ENCODE measurements around the gene GOLGA6D.
"Not testable (repeated sequence)": the region's sequence is repeated elsewhere in the genome, so short reads cannot be mapped to it uniquely, and the experiment has no call there.

Gene GOLGA6D

DNA sequence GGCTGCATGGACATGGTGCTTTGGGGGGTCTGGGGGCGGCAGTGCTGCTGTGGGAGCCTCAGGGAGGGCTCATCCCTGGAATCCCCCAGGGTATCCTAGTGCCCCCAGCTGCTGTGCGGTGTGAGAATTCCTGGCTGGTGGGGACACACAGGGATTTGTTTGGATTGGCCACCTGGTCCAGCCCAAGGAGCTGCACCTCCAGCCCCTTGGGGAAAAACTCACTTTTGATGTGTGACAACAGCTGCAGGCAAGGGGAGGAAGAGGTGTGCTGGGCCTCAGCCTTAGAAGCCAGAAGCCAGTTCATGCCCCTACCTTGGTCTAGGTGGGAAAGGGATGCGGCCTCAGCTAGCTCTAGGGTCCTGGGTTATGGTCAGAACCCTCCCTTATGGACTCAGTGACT is 44.9 kb downstream of the GOLGA6D start:
- H4K91ac ChIP-seq (ENCODE audit: low read length) = no peak overlapping the region
- H3K36me3 ChIP-seq (ENCODE audit: control insufficient read depth in 1 of 2, insufficient read depth in 2 of 2, low read depth in 1 of 2, low read length in 2 of 2) = no peaks in the 10 kb centered on the region
- H2BK12ac ChIP-seq (ENCODE audit: low read length in 2 of 2) = no peak overlapping the region
- H2AFZ ChIP-seq (ENCODE audit: low read depth, low read length) = no peak overlapping the region
- H2BK5ac ChIP-seq (ENCODE audit: low read depth, low read length, poor library complexity, severe bottlenecking) = no peak overlapping the region
- H3K9ac ChIP-seq (ENCODE audit: low read length) = no peak overlapping the region
- H3K4me2 ChIP-seq (ENCODE audit: low read length, poor library complexity, severe bottlenecking) = no peak overlapping the region
- no peak overlapping the region for H3K18ac ChIP-seq (ENCODE audit: low read depth in 1 of 2, low read length in 2 of 2)
- no peaks in the 10 kb centered on the region for H3K9me3 ChIP-seq (ENCODE audit: control insufficient read depth, low read length)
- H3K4ac ChIP-seq (ENCODE audit: low read depth in 1 of 2, low read length in 2 of 2) = no peak overlapping the region
- H3K27ac ChIP-seq (ENCODE audit: low read length, poor library complexity, severe bottlenecking) = no peak overlapping the region
- H2AK5ac ChIP-seq (ENCODE audit: low read length, severe bottlenecking) = no peak overlapping the region
- no peak overlapping the region for H4K8ac ChIP-seq (ENCODE audit: low read length)
- WGBS = 78% methylated on average over 3 of the region's 3 CpGs
- no peak overlapping the region for H3K14ac ChIP-seq (ENCODE audit: low read length in 2 of 2)
- H3K23ac ChIP-seq (ENCODE audit: low read length in 2 of 2) = no peak overlapping the region
- no peak overlapping the region for H2BK15ac ChIP-seq (ENCODE audit: low read depth, poor library complexity, severe bottlenecking)
- H3K4me1 ChIP-seq (ENCODE audit: control insufficient read depth, insufficient read depth, low read depth, low read length) = no peaks in the 10 kb centered on the region
- no peaks in the 10 kb centered on the region for H3K79me1 ChIP-seq (replicated peaks; ENCODE audit: low read length, poor library complexity, severe bottlenecking)
- H2BK120ac ChIP-seq (ENCODE audit: low read depth, low read length) = no peak overlapping the region
- no peak overlapping the region for H3K4me3 ChIP-seq (ENCODE audit: insufficient read depth in 1 of 2, low read depth in 1 of 2, low read length in 2 of 2)
- DNase-seq = no peak
- peaks cover 0 to 12% of the 10 kb centered on the region in 2 experiments for H3K27me3 ChIP-seq (ENCODE audit: control insufficient read depth in 1 of 2, insufficient read depth in 1 of 2, low read length in 2 of 2)

DNA sequence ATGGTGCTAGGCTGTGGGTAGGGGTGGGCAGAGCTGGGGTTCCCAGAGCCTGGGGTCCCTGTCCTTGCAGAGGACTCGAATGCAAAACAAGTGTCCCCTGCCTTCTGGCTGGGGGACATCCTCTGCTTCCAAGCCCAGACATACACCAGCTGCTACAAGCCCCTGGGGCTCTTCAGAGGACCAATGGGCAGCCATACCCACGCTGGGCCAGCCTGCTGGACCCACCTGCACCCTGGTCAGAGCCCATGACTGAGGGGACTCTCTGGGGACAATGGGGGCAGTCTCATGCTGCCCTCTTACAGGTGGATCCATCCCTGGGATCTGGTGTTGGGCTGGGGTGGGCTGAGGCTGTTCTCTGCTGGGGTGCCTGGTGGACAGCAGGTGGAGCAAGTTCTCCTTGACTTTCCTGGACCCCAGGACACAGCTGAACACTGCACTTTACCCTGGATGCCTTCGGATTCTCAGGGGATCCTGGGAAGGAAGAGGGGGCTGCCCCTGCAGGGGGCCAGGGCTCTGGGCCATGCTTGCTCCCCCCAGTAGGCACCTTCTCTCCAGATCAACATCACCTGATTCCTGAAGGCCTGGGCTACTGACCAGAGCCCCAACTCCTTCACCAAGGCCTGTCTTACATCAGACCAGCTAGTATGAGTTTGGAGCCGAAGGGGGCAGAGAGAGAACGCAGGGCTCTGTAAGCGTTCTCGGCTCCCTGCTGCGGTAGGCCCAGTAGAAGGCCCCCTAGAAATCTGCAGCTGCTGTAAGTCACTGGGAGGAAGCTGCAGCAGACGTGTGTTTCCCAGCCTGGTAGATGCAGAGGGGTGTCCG is 46.1 kb downstream of the GOLGA6D start:
- no peak overlapping the region for H2BK12ac ChIP-seq (ENCODE audit: low read length in 2 of 2)
- no peak overlapping the region for H3K23ac ChIP-seq (ENCODE audit: low read length in 2 of 2)
- no peak overlapping the region for H4K8ac ChIP-seq (ENCODE audit: low read length)
- H3K36me3 ChIP-seq (ENCODE audit: control insufficient read depth in 1 of 2, insufficient read depth in 2 of 2, low read depth in 1 of 2, low read length in 2 of 2) = no peaks in the 10 kb centered on the region
- H3K18ac ChIP-seq (ENCODE audit: low read depth in 1 of 2, low read length in 2 of 2) = no peak overlapping the region
- H2BK120ac ChIP-seq (ENCODE audit: low read depth, low read length) = no peak overlapping the region
- no peak overlapping the region for H4K91ac ChIP-seq (ENCODE audit: low read length)
- no peaks in the 10 kb centered on the region for H3K9me3 ChIP-seq (ENCODE audit: control insufficient read depth, low read length)
- DNase-seq = no peak
- no peak overlapping the region for H3K9ac ChIP-seq (ENCODE audit: low read length)
- no peak overlapping the region for H2BK5ac ChIP-seq (ENCODE audit: low read depth, low read length, poor library complexity, severe bottlenecking)
- no peaks in the 10 kb centered on the region for H3K79me1 ChIP-seq (replicated peaks; ENCODE audit: low read length, poor library complexity, severe bottlenecking)
- H3K4me2 ChIP-seq (ENCODE audit: low read length, poor library complexity, severe bottlenecking) = no peak overlapping the region
- no peak overlapping the region for H3K14ac ChIP-seq (ENCODE audit: low read length in 2 of 2)
- H2BK15ac ChIP-seq (ENCODE audit: low read depth, poor library complexity, severe bottlenecking) = no peak overlapping the region
- no peaks in the 10 kb centered on the region for H3K4me1 ChIP-seq (ENCODE audit: control insufficient read depth, insufficient read depth, low read depth, low read length)
- no peak overlapping the region for H2AK5ac ChIP-seq (ENCODE audit: low read length, severe bottlenecking)
- WGBS = 77% methylated on average over 10 of the region's 10 CpGs
- peaks cover 0 to 8% of the 10 kb centered on the region in 2 experiments for H3K27me3 ChIP-seq (ENCODE audit: control insufficient read depth in 1 of 2, insufficient read depth in 1 of 2, low read length in 2 of 2)
- H2AFZ ChIP-seq (ENCODE audit: low read depth, low read length) = no peak overlapping the region
- H3K27ac ChIP-seq (ENCODE audit: low read length, poor library complexity, severe bottlenecking) = no peak overlapping the region
- H3K4ac ChIP-seq (ENCODE audit: low read depth in 1 of 2, low read length in 2 of 2) = no peak overlapping the region
- no peak overlapping the region for H3K4me3 ChIP-seq (ENCODE audit: insufficient read depth in 1 of 2, low read depth in 1 of 2, low read length in 2 of 2)

DNA sequence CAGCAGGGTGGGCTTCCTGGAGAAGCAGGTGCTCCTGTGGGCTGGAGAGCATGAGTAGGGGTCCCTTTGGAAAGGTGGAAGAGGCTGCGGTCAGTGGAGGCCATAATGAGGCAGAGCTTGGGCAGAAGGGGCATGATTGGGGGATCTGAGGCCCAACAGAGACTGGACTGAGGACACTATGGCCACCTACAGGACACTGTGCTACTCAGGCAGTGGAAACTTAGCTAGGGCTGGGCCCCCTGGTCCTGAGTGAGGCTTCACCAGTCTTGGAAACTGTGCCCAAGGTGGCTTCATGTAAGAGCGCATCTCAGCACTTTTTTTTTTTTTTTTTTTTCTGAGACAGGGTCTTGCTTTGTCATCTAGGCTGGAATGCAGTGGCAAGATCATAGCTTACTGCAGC is 46.9 kb downstream of the GOLGA6D start:
- Histone ChIP-seq H3K4me3 (ENCODE audit: insufficient read depth in 1 of 2, low read depth in 1 of 2, low read length in 2 of 2) (no peak overlapping the region), H2BK12ac (ENCODE audit: low read length in 2 of 2) (no peak overlapping the region), H2BK15ac (ENCODE audit: low read depth, poor library complexity, severe bottlenecking) (no peak overlapping the region), H2AK5ac (ENCODE audit: low read length, severe bottlenecking) (no peak overlapping the region), H3K79me1 (replicated peaks; ENCODE audit: low read length, poor library complexity, severe bottlenecking) (no peaks in the 10 kb centered on the region), H3K9me3 (ENCODE audit: control insufficient read depth, low read length) (no peaks in the 10 kb centered on the region), H3K4me1 (ENCODE audit: control insufficient read depth, insufficient read depth, low read depth, low read length) (no peaks in the 10 kb centered on the region), H3K4ac (ENCODE audit: low read depth in 1 of 2, low read length in 2 of 2) (no peak overlapping the region), H2BK120ac (ENCODE audit: low read depth, low read length) (no peak overlapping the region), H3K27me3 (ENCODE audit: control insufficient read depth in 1 of 2, insufficient read depth in 1 of 2, low read length in 2 of 2) (peaks cover 0 to 5% of the 10 kb centered on the region in 2 experiments), H3K14ac (ENCODE audit: low read length in 2 of 2) (no peak overlapping the region), H3K27ac (ENCODE audit: low read length, poor library complexity, severe bottlenecking) (no peak overlapping the region), H3K23ac (ENCODE audit: low read length in 2 of 2) (no peak overlapping the region), H3K36me3 (ENCODE audit: control insufficient read depth in 1 of 2, insufficient read depth in 2 of 2, low read depth in 1 of 2, low read length in 2 of 2) (no peaks in the 10 kb centered on the region), H2AFZ (ENCODE audit: low read depth, low read length) (no peak overlapping the region), H3K18ac (ENCODE audit: low read depth in 1 of 2, low read length in 2 of 2) (no peak overlapping the region), H3K9ac (ENCODE audit: low read length) (no peak overlapping the region), H4K8ac (ENCODE audit: low read length) (no peak overlapping the region), H3K4me2 (ENCODE audit: low read length, poor library complexity, severe bottlenecking) (no peak overlapping the region), H2BK5ac (ENCODE audit: low read depth, low read length, poor library complexity, severe bottlenecking) (no peak overlapping the region), H4K91ac (ENCODE audit: low read length) (no peak overlapping the region)
- DNase-seq = no peak
- 100% methylated on average over 2 of the region's 2 CpGs for WGBS

DNA sequence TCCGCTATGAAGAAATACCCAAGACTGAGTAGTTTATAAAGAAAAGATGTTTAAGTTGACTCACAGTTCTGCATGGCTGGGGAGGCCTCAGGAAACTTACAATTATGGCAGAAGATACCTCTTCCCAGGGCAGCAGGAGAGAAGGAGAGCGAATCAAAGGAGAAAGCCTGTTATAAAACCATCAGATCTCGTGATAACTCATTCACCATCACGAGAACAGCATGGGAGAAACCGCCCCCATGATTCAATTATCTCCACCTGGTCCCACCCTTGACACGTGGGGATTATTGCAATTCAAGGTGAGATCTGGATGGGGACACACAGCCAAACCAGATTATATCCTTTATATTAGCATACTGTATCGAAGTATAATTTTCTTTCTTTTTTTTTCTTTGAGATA is 49.5 kb downstream of the GOLGA6D start:
- DNase-seq; H2AFZ ChIP-seq (ENCODE audit: low read depth, low read length); H3K9ac ChIP-seq (ENCODE audit: low read length); H4K8ac ChIP-seq (ENCODE audit: low read length); H3K14ac ChIP-seq (ENCODE audit: low read length in 2 of 2); H3K4me1 ChIP-seq (ENCODE audit: control insufficient read depth, insufficient read depth, low read depth, low read length); H3K4me3 ChIP-seq (ENCODE audit: insufficient read depth in 1 of 2, low read depth in 1 of 2, low read length in 2 of 2); H3K9me3 ChIP-seq (ENCODE audit: control insufficient read depth, low read length); H3K18ac ChIP-seq (ENCODE audit: low read depth in 1 of 2, low read length in 2 of 2); H2AK5ac ChIP-seq (ENCODE audit: low read length, severe bottlenecking); H3K27me3 ChIP-seq (ENCODE audit: control insufficient read depth in 1 of 2, insufficient read depth in 1 of 2, low read length in 2 of 2); H3K27ac ChIP-seq (ENCODE audit: low read length, poor library complexity, severe bottlenecking); H3K23ac ChIP-seq (ENCODE audit: low read length in 2 of 2); H4K91ac ChIP-seq (ENCODE audit: low read length); H2BK15ac ChIP-seq (ENCODE audit: low read depth, poor library complexity, severe bottlenecking); H3K36me3 ChIP-seq (ENCODE audit: control insufficient read depth in 1 of 2, insufficient read depth in 2 of 2, low read depth in 1 of 2, low read length in 2 of 2); H2BK120ac ChIP-seq (ENCODE audit: low read depth, low read length); H3K79me1 ChIP-seq (replicated peaks; ENCODE audit: low read length, poor library complexity, severe bottlenecking); H3K4ac ChIP-seq (ENCODE audit: low read depth in 1 of 2, low read length in 2 of 2); H3K4me2 ChIP-seq (ENCODE audit: low read length, poor library complexity, severe bottlenecking); H2BK5ac ChIP-seq (ENCODE audit: low read depth, low read length, poor library complexity, severe bottlenecking); H2BK12ac ChIP-seq (ENCODE audit: low read length in 2 of 2): not testable (repeated sequence)
- 69% methylated on average over 6 of the region's 7 CpGs for WGBS
